ENCODE results near the gene VSIR. TPM values are rescaled to one million over a fixed set of nuclear protein-coding genes. Genes with fewer than 3 reads are reported as not detected.

The VSIR gene
- total and polyA plus RNA-seq, 7 donors, result 12.0 to 73.1 (median 40.2) TPM

GRCh38 chr10:71717551-71717951 lies 55.8 kb downstream of the VSIR start:
- intact Hi-C loops (cut with DNase I), result no loop called here
- Histone ChIP-seq H3K27me3 (no peaks in the 10 kb centered on the region), H3K9me3 (no peaks in the 10 kb centered on the region), H3K4me1 (peaks cover 0 to 51% (median 41%) of the 10 kb centered on the region in 4 donors), H3K4me3 (no peak overlapping the region), H3K36me3 (no peaks in the 10 kb centered on the region), H3K27ac (peak overlapping the region; percentile 38 to 55 (median 44))
- no peak for DNase-seq
- WGBS, 2 donors, result 70 to 73% methylated on average over 2 of the region's 2 CpGs
- peak in 2 of 4 donors; percentile 14 to 29 for TF ChIP-seq POLR2AphosphoS5 (IDR thresholded peaks at IDR 0.05)
- no peak for TF ChIP-seq CTCF (IDR thresholded peaks at IDR 0.05)

- Histone ChIP-seq H3K4me1 (peaks cover 0 to 55% (median 43%) of the 10 kb centered on the region in 4 donors), H3K4me3 (no peak overlapping the region), H3K27me3 (no peaks in the 10 kb centered on the region), H3K36me3 (no peaks in the 10 kb centered on the region), H3K27ac (peak overlapping the region; percentile 38 to 55 (median 44)), H3K9me3 (no peaks in the 10 kb centered on the region)
- intact Hi-C loops (cut with DNase I), result no loop called here
- 91 to 93% methylated on average over 4 of the region's 4 CpGs for WGBS, 2 donors
- TF ChIP-seq POLR2A (IDR thresholded peaks at IDR 0.05) (no peak), CTCF (IDR thresholded peaks at IDR 0.05) (no peak), POLR2AphosphoS5 (IDR thresholded peaks at IDR 0.05) (no peak), EP300 (IDR thresholded peaks at IDR 0.05) (no peak)
- no peak for DNase-seq
Measured at GRCh38 chr10:71717056-71717455, 56.3 kb downstream of the VSIR start.

GRCh38 chr10:71716426-71716825 lies 56.9 kb downstream of the VSIR start:
- no peak overlapping the region for H3K27ac ChIP-seq
- H3K36me3 ChIP-seq, result no peaks in the 10 kb centered on the region
- TF ChIP-seq EP300 (IDR thresholded peaks at IDR 0.05), result no peak
- TF ChIP-seq POLR2AphosphoS5 (IDR thresholded peaks at IDR 0.05), result no peak
- TF ChIP-seq POLR2A (IDR thresholded peaks at IDR 0.05), result no peak
- TF ChIP-seq CTCF (IDR thresholded peaks at IDR 0.05), result no peak
- intact Hi-C loops (cut with DNase I), result no loop called here
- H3K27me3 ChIP-seq, result no peaks in the 10 kb centered on the region
- DNase-seq, result no peak
- peaks cover 0 to 55% (median 43%) of the 10 kb centered on the region in 4 donors for H3K4me1 ChIP-seq
- no peak overlapping the region for H3K4me3 ChIP-seq
- H3K9me3 ChIP-seq, result no peaks in the 10 kb centered on the region
- 93 to 94% methylated on average over 5 of the region's 5 CpGs for WGBS, 2 donors

GRCh38 chr10:71715860-71716259 lies 57.5 kb downstream of the VSIR start:
- H3K4me1 ChIP-seq, result peaks cover 0 to 55% (median 43%) of the 10 kb centered on the region in 4 donors
- 97% methylated on average over 20 of the region's 20 CpGs for WGBS, 2 donors
- H3K9me3 ChIP-seq, result no peaks in the 10 kb centered on the region
- DNase-seq, result no peak
- no peaks in the 10 kb centered on the region for H3K27me3 ChIP-seq
- TF ChIP-seq POLR2A (IDR thresholded peaks at IDR 0.05), result no peak
- no peak for TF ChIP-seq CTCF (IDR thresholded peaks at IDR 0.05)
- TF ChIP-seq EP300 (IDR thresholded peaks at IDR 0.05), result no peak
- TF ChIP-seq POLR2AphosphoS5 (IDR thresholded peaks at IDR 0.05), result no peak
- no peak overlapping the region for H3K4me3 ChIP-seq
- intact Hi-C loops (cut with DNase I), result no loop called here
- no peaks in the 10 kb centered on the region for H3K36me3 ChIP-seq
- H3K27ac ChIP-seq, result peak overlapping the region in 1 of 4 donors; percentile 87

GRCh38 chr10:71715026-71715425 lies 58.3 kb downstream of the VSIR start:
- Histone ChIP-seq H3K9me3 (no peaks in the 10 kb centered on the region), H3K4me3 (no peak overlapping the region), H3K27me3 (no peaks in the 10 kb centered on the region), H3K4me1 (peaks cover 0 to 55% (median 43%) of the 10 kb centered on the region in 4 donors), H3K27ac (peak overlapping the region; percentile 87 to 90 (median 87)), H3K36me3 (no peaks in the 10 kb centered on the region)
- intact Hi-C loops (cut with DNase I), result no loop called here
- WGBS, 2 donors, result 83 to 87% methylated on average over 8 of the region's 8 CpGs
- no peak for DNase-seq
- TF ChIP-seq POLR2AphosphoS5 (IDR thresholded peaks at IDR 0.05) (no peak), EP300 (IDR thresholded peaks at IDR 0.05) (no peak), CTCF (IDR thresholded peaks at IDR 0.05) (no peak), POLR2A (IDR thresholded peaks at IDR 0.05) (no peak)
